GM23338 (cell line): Measurements from ENCODE around the gene MEF2D. TPM values are rescaled to one million over a fixed set of nuclear protein-coding genes. Genes with fewer than 3 reads are reported as not detected.

Experiments used
- ATAC-seq: fragments of 200-7000 bp; cut with Tn5 transposase; 3 replicates; pipeline ENCODE4 v1.9.1; 2020
- DNase-seq: peaks from one replicate; pipeline ENCODE4 v3.0.0-alpha.2; 2015; ENCODE audit warnings: low spot score
- H2AFZ ChIP-seq: fragments of 200-600 bp; sonication (generic); 2 replicates; pipeline ENCODE4 v1.8.0; 2016; ENCODE audit warnings: antibody characterized with exemption, mild to moderate bottlenecking, moderate library complexity
- H3F3A ChIP-seq: fragments of 200-600 bp; sonication (generic); replicated peaks from 2 replicates; pipeline ENCODE4 v1.8.0; 2017; ENCODE audit warnings: antibody characterized with exemption, mixed run types, low read depth
- H3K27ac ChIP-seq: fragments of 200-600 bp; sonication (generic); 2 replicates; pipeline ENCODE4 v1.6.1; 2016; ENCODE audit warnings: low read depth
- H3K27me3 ChIP-seq: fragments of 200-600 bp; sonication (generic); 2 replicates; pipeline ENCODE4 v1.8.0; 2016; ENCODE audit warnings: mild to moderate bottlenecking, mixed run types, moderate library complexity; ENCODE audit not compliant: insufficient read depth
- H3K36me3 ChIP-seq: fragments of 200-600 bp; sonication (generic); 2 replicates; pipeline ENCODE4 v1.8.0; 2016; ENCODE audit warnings: mild to moderate bottlenecking; ENCODE audit not compliant: insufficient read depth
- H3K4me1 ChIP-seq: fragments of 200-600 bp; sonication (generic); 2 replicates; pipeline ENCODE4 v1.8.0; 2016; ENCODE audit warnings: mild to moderate bottlenecking, moderate library complexity; ENCODE audit not compliant: insufficient read depth
- H3K4me2 ChIP-seq: fragments of 200-600 bp; sonication (generic); 2 replicates; pipeline ENCODE4 v1.7.1; 2017; ENCODE audit warnings: mixed run types
- H3K4me3 ChIP-seq: fragments of 200-600 bp; sonication (generic); 2 replicates; pipeline ENCODE4 v1.6.1; 2016; ENCODE audit warnings: mixed run types
- H3K79me2 ChIP-seq: fragments of 200-600 bp; sonication (generic); replicated peaks from 2 replicates; pipeline ENCODE4 v1.8.0; 2017; ENCODE audit warnings: mild to moderate bottlenecking; ENCODE audit not compliant: insufficient read depth
- H3K9me2 ChIP-seq: fragments of 200-600 bp; sonication (generic); 2 replicates; pipeline ENCODE4 v1.8.0; 2017; ENCODE audit not compliant: insufficient read depth
- H4K20me1 ChIP-seq: fragments of 200-600 bp; sonication (generic); replicated peaks from 2 replicates; pipeline ENCODE4 v1.8.0; 2017; ENCODE audit warnings: mild to moderate bottlenecking; ENCODE audit not compliant: insufficient read depth
- H3K27ac Mint-ChIP-seq: 2 replicates; pipeline ENCODE4 v1.8.0; 2020; ENCODE audit warnings: inconsistent platforms, mild to moderate bottlenecking, moderate library complexity, mixed read lengths
- H3K27me3 Mint-ChIP-seq: 3 replicates; pipeline ENCODE4 v1.8.0; 2022; ENCODE audit warnings: low read depth, mild to moderate bottlenecking, moderate library complexity, mixed read lengths, inconsistent platforms; ENCODE audit not compliant: insufficient read depth, poor library complexity
- H3K36me3 Mint-ChIP-seq: 3 replicates; pipeline ENCODE4 v1.8.0; 2021; ENCODE audit warnings: low read depth, mild to moderate bottlenecking, inconsistent platforms, moderate library complexity, mixed read lengths
- H3K4me1 Mint-ChIP-seq: 3 replicates; pipeline ENCODE4 v1.8.0; 2020; ENCODE audit warnings: mild to moderate bottlenecking, inconsistent platforms, mixed read lengths
- H3K4me3 Mint-ChIP-seq: 3 replicates; pipeline ENCODE4 v1.8.0; 2021; ENCODE audit warnings: moderate library complexity, mild to moderate bottlenecking, inconsistent platforms, mixed read lengths
- H3K9me3 Mint-ChIP-seq: 3 replicates; pipeline ENCODE4 v1.8.0; 2020; ENCODE audit warnings: moderate library complexity, mild to moderate bottlenecking, inconsistent platforms, mixed read lengths
- EZH2 ChIP-seq: fragments of 200-600 bp; sonication (generic); IDR thresholded peaks from one replicate; pipeline ENCODE4 v1.8.0; 2017; ENCODE audit warnings: antibody characterized with exemption, mild to moderate bottlenecking, low read depth; ENCODE audit not compliant: unreplicated experiment
- EZH2phosphoT487 ChIP-seq: fragments of 200-600 bp; sonication (generic); IDR thresholded peaks from one replicate; pipeline ENCODE4 v1.8.1; 2018; ENCODE audit warnings: antibody characterized with exemption; ENCODE audit not compliant: unreplicated experiment
- NANOG ChIP-seq: IDR thresholded peaks from 2 replicates; pipeline ENCODE4 v1.6.1; 2016; ENCODE audit warnings: antibody characterized with exemption, borderline replicate concordance
- POLR2AphosphoS5 ChIP-seq: IDR thresholded peaks from 2 replicates; pipeline ENCODE4 v1.6.1; 2016; ENCODE audit warnings: antibody characterized with exemption, low read depth
- STAT1 ChIP-seq: IDR thresholded peaks from one replicate; pipeline ENCODE4 v1.6.1; 2016; ENCODE audit warnings: antibody characterized with exemption; ENCODE audit not compliant: unreplicated experiment
- ZNF331 ChIP-seq: fragments of 250-450 bp; sonication (Bioruptor Pico); IDR thresholded peaks from 2 replicates; pipeline ENCODE4 v1.5.0; 2020; ENCODE audit warnings: low read depth, mild to moderate bottlenecking, moderate library complexity
- polyA plus RNA-seq: library from polyadenylated mRNA; unstranded; fragments of >200 nt; fragmentation: Nextera tagmentation; extraction: Ambion mirVana; gene quantifications from 2 replicates; pipeline ENCODE4 v1.2.1, GENCODE V29; 2016
- total RNA-seq: library from RNA; depleted of rRNA; stranded (reverse); fragments of >200 nt; shearing (Covaris generic); gene quantifications from 2 replicates; pipeline ENCODE4 v1.2.3, GENCODE V29; 2014
- TF ChIP-seq, protein P1 (sequence below): fragments of 250-450 bp; sonication (Bioruptor Pico); IDR thresholded peaks from 2 replicates; pipeline ENCODE4 v1.5.0; 2020; ENCODE audit warnings: mild to moderate bottlenecking, moderate library complexity
- TF ChIP-seq, protein P2 (sequence below): IDR thresholded peaks from one replicate; pipeline ENCODE4 v1.6.1; 2018; ENCODE audit warnings: antibody characterized with exemption; ENCODE audit not compliant: unreplicated experiment
- TF ChIP-seq, protein P3 (sequence below): IDR thresholded peaks from 2 replicates; pipeline ENCODE4 v1.6.1; 2016; ENCODE audit warnings: antibody characterized with exemption

Gene MEF2D
- total and polyA plus RNA-seq, 2 experiments from 2014 or later: 10.6 to 15.5 TPM

DNA sequence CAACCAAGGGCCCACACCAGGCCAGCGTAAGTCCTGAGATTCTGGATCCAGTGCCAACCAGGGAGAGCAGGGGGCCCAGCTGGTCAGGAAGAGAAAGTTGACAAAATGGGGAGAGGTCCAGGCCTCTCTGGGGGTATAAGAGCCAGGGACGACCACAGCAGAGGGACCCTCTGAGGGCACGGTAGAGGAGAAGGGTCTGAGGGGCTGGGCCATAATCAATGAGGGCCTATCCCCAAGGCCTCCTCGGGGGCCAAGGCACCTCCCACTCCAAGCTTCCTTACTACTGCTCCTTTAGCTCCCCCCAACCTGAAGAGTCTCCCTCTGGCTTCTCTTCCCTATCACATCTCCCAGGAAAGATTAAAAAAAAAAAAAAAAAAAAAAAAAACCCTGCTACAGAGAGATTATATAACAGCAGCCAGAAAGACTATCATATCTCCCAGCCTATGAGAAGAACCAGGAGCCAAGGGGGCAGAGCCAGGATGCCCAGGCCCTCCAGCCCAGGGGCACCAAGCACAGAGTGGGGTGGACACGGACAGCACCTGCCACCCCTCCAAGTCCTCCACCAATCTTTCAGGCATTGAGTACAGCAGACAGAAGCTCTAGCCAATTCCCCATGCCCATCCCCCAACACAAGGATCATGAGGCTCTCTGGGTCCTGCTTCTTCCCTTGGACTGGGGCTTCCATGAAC is 2.7 kb downstream of the MEF2D start:
- H3K4me1 ChIP-seq: peaks cover 67% of the 10 kb centered on the region
- peaks cover 59% of the 10 kb centered on the region for H3K79me2 ChIP-seq
- H3K9me2 ChIP-seq: no peaks in the 10 kb centered on the region; the same call in 1 of the 2 replicates
- H3K27me3 ChIP-seq: no peaks in the 10 kb centered on the region
- peaks cover 6% of the 10 kb centered on the region; the same call in 2 of the 3 replicates for H3K36me3 Mint-ChIP-seq
- H3K27ac Mint-ChIP-seq: peak overlapping the region; percentile 18
- H3K4me3 ChIP-seq: peak overlapping the region; percentile 98
- TF ChIP-seq POLR2AphosphoS5 (no peak), NANOG (no peak), STAT1 (no peak), EZH2 (no peak), EZH2phosphoT487 (no peak), ZNF331 (no peak)
- TF ChIP-seq, protein P1, sequence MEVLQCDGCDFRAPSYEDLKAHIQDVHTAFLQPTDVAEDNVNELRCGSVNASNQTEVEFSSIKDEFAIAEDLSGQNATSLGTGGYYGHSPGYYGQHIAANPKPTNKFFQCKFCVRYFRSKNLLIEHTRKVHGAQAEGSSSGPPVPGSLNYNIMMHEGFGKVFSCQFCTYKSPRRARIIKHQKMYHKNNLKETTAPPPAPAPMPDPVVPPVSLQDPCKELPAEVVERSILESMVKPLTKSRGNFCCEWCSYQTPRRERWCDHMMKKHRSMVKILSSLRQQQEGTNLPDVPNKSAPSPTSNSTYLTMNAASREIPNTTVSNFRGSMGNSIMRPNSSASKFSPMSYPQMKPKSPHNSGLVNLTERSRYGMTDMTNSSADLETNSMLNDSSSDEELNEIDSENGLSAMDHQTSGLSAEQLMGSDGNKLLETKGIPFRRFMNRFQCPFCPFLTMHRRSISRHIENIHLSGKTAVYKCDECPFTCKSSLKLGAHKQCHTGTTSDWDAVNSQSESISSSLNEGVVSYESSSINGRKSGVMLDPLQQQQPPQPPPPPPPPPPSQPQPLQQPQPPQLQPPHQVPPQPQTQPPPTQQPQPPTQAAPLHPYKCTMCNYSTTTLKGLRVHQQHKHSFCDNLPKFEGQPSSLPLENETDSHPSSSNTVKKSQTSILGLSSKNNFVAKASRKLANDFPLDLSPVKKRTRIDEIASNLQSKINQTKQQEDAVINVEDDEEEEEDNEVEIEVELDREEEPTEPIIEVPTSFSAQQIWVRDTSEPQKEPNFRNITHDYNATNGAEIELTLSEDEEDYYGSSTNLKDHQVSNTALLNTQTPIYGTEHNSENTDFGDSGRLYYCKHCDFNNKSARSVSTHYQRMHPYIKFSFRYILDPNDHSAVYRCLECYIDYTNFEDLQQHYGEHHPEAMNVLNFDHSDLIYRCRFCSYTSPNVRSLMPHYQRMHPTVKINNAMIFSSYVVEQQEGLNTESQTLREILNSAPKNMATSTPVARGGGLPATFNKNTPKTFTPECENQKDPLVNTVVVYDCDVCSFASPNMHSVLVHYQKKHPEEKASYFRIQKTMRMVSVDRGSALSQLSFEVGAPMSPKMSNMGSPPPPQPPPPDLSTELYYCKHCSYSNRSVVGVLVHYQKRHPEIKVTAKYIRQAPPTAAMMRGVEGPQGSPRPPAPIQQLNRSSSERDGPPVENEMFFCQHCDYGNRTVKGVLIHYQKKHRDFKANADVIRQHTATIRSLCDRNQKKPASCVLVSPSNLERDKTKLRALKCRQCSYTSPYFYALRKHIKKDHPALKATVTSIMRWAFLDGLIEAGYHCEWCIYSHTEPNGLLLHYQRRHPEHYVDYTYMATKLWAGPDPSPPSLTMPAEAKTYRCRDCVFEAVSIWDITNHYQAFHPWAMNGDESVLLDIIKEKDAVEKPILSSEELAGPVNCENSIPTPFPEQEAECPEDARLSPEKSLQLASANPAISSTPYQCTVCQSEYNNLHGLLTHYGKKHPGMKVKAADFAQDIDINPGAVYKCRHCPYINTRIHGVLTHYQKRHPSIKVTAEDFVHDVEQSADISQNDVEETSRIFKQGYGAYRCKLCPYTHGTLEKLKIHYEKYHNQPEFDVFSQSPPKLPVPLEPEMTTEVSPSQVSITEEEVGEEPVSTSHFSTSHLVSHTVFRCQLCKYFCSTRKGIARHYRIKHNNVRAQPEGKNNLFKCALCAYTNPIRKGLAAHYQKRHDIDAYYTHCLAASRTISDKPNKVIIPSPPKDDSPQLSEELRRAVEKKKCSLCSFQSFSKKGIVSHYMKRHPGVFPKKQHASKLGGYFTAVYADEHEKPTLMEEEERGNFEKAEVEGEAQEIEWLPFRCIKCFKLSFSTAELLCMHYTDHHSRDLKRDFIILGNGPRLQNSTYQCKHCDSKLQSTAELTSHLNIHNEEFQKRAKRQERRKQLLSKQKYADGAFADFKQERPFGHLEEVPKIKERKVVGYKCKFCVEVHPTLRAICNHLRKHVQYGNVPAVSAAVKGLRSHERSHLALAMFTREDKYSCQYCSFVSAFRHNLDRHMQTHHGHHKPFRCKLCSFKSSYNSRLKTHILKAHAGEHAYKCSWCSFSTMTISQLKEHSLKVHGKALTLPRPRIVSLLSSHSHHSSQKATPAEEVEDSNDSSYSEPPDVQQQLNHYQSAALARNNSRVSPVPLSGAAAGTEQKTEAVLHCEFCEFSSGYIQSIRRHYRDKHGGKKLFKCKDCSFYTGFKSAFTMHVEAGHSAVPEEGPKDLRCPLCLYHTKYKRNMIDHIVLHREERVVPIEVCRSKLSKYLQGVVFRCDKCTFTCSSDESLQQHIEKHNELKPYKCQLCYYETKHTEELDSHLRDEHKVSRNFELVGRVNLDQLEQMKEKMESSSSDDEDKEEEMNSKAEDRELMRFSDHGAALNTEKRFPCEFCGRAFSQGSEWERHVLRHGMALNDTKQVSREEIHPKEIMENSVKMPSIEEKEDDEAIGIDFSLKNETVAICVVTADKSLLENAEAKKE: no peak
- TF ChIP-seq, protein P2, sequence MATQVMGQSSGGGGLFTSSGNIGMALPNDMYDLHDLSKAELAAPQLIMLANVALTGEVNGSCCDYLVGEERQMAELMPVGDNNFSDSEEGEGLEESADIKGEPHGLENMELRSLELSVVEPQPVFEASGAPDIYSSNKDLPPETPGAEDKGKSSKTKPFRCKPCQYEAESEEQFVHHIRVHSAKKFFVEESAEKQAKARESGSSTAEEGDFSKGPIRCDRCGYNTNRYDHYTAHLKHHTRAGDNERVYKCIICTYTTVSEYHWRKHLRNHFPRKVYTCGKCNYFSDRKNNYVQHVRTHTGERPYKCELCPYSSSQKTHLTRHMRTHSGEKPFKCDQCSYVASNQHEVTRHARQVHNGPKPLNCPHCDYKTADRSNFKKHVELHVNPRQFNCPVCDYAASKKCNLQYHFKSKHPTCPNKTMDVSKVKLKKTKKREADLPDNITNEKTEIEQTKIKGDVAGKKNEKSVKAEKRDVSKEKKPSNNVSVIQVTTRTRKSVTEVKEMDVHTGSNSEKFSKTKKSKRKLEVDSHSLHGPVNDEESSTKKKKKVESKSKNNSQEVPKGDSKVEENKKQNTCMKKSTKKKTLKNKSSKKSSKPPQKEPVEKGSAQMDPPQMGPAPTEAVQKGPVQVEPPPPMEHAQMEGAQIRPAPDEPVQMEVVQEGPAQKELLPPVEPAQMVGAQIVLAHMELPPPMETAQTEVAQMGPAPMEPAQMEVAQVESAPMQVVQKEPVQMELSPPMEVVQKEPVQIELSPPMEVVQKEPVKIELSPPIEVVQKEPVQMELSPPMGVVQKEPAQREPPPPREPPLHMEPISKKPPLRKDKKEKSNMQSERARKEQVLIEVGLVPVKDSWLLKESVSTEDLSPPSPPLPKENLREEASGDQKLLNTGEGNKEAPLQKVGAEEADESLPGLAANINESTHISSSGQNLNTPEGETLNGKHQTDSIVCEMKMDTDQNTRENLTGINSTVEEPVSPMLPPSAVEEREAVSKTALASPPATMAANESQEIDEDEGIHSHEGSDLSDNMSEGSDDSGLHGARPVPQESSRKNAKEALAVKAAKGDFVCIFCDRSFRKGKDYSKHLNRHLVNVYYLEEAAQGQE: no peak
- TF ChIP-seq, protein P3, sequence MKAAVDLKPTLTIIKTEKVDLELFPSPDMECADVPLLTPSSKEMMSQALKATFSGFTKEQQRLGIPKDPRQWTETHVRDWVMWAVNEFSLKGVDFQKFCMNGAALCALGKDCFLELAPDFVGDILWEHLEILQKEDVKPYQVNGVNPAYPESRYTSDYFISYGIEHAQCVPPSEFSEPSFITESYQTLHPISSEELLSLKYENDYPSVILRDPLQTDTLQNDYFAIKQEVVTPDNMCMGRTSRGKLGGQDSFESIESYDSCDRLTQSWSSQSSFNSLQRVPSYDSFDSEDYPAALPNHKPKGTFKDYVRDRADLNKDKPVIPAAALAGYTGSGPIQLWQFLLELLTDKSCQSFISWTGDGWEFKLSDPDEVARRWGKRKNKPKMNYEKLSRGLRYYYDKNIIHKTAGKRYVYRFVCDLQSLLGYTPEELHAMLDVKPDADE: no peak
- peak; percentile 43 for DNase-seq
- H3K4me3 Mint-ChIP-seq: peak overlapping the region; percentile 91
- ATAC-seq: no peak
- H3K4me1 Mint-ChIP-seq: peaks cover 71% of the 10 kb centered on the region
- H3K36me3 ChIP-seq: no peaks in the 10 kb centered on the region
- no peak overlapping the region for H2AFZ ChIP-seq
- no peaks in the 10 kb centered on the region for H3K9me3 Mint-ChIP-seq
- H3K27me3 Mint-ChIP-seq: peaks cover 16% of the 10 kb centered on the region
- no peak overlapping the region for H3K27ac ChIP-seq
- peaks cover 11% of the 10 kb centered on the region for H4K20me1 ChIP-seq
- H3F3A ChIP-seq: peaks cover 15% of the 10 kb centered on the region
- peak overlapping the region; percentile 94 for H3K4me2 ChIP-seq
